ENCODE measurements around the gene GALR3.

GALR3 gene

GRCh38 chr22:37803639-37804351, 19.4 kb upstream of the GALR3 start:
- no peak for DNase-seq

DNA sequence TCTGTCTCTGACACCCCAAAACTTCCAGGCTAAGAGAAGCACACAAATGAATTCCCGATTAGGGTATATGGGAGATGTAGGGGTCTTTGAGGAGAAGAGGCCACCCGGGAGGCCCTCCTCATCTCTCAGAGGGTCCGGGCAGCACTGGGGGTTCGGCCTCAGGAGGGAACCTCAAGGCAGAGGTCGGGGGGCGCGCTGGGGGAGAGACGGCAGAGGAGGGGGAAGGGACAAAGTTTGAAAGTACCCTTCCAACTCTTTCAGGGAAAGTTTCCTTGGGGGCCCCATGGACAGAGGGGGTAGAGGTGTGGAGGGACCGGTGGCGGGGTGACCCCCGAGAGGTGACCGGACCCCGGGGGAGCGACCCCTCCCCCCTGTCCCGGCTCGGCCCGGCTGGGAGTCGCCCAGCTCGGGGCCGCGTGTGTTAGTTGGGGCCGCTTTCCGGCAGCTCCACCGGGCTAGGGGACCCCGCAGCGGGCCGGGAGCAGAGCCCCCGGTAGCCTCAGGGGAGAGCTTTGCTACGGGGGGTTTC, 18.8 kb upstream of the GALR3 start:
- DNase-seq: no peak

- DNase-seq: no peak
Observed at GRCh38 chr22:37804881-37805809, 18.0 kb upstream of the GALR3 start.

- no peak for DNase-seq
Observed at GRCh38 chr22:37805810-37806277, 17.3 kb upstream of the GALR3 start.

GRCh38 chr22:37806409-37807333, 16.5 kb upstream of the GALR3 start:
- DNase-seq: peak; percentile 37

DNA sequence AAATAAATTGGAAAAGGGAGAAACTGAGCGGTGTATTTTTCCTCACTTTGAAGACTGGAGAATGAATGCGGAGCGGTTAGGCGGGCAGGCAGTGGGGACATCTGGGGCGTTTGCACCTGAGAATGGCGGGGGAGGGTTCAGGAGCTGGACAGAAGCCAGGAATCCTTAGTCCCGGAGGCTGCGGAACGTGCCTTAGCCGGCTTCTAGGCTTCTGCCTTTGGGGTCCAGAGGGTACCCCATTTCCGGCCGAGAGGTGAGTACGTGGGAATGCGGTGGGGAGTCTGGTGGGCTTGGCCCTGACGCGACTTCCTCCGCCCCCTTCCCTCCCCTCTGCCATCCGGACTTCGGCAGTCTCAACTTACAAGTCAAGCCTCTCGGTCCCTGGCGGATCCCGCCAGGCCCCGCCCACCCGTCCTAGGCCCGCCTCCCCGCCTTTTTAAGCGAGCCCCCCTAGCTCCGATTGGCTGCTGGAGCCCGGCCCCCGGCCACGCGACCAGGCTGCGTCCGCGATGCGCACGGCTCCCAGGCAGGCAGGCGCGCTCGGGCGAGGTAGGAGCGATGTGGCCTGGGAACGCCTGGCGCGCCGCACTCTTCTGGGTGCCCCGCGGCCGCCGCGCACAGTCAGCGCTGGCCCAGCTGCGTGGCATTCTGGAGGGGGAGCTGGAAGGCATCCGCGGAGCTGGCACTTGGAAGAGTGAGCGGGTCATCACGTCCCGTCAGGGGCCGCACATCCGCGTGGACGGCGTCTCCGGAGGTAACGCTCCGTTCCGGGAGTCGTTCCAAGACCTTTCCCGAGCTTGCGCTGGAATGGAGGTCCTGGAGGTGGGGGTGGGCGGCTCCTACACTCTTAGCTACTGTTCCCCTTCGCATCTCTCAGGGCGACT, 15.5 kb upstream of the GALR3 start, which contains the start of gene GCAT:
Gene GCAT, plus strand, starts transcription at position 525 of the 884 bp plus-strand sequence. Its CDS starts 34 bp downstream, at position 559.
- peak; percentile 82 for DNase-seq

DNA sequence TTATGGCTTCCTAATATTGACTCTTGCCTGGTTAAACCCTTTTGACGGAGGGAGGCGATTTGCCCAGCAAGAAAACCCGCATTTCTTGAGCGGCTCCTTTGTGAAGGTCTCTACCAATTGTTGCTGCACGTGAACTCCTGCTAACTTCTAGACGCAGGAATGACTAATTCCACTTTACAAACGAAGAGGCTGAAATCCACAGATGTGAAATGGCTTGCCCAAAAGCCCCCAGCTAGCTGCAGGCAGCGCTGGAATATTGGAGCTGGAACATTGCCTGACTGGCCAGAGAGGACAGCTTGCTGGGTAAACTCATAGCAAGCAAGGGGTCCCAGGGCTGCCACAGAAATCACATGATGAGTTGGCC, 14.9 kb upstream of the GALR3 start:
- DNase-seq: no peak

GRCh38 chr22:37809672-37810333, 13.4 kb upstream of the GALR3 start:
- DNase-seq: no peak

- DNase-seq: no peak
Observed at GRCh38 chr22:37811867-37812266, 11.3 kb upstream of the GALR3 start.

- no peak for DNase-seq
Observed at GRCh38 chr22:37812869-37813678, 10.1 kb upstream of the GALR3 start.

DNA sequence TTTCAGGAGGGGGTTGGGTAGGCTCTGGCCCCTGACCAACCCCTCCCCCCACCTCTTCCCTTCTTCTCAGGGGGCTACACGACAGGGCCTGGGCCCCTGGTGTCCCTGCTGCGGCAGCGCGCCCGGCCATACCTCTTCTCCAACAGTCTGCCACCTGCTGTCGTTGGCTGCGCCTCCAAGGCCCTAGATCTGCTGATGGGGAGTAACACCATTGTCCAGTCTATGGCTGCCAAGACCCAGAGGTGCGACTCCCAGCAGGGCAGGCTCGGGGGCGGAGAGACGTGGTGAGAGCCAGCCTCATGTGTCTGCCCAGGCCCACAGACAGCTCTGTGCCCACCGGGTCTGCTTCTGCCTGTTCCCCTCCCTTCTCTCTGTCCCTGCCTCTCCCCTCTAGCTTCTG, 7.6 kb upstream of the GALR3 start:
- DNase-seq: no peak

DNA sequence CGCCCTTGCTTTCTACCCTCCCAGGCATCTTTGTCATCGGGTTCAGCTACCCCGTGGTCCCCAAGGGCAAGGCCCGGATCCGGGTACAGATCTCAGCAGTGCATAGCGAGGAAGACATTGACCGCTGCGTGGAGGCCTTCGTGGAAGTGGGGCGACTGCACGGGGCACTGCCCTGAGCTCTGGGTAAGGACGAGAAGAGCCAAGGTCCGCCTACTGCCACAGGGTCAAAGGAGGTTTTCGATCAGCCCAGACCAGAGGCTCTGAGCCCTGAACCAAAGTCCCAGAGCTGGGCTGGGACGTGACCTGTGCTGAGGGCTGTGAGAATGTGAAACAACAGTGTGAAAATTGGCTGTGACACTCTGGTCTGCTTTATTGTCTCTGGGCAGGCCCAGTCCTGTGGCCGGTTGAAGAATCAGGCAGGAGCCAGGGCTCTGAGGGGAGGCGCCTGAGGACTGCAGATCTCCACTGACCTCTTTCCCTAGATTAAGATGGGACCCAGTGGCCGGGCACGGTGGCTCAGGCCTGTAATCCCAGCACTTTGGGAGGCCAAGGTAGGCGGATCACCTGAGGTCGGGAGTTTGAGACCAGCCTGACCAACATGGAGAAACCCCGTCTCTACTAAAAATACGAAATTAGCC, 6.5 kb upstream of the GALR3 start:
- no peak for DNase-seq

- peak; percentile 51 for DNase-seq
Observed at GRCh38 chr22:37817705-37818408, 5.3 kb upstream of the GALR3 start.

GRCh38 chr22:37818409-37819104, 4.6 kb upstream of the GALR3 start:
- no peak for DNase-seq

GRCh38 chr22:37819105-37819433, 4.1 kb upstream of the GALR3 start:
- DNase-seq: no peak

DNA sequence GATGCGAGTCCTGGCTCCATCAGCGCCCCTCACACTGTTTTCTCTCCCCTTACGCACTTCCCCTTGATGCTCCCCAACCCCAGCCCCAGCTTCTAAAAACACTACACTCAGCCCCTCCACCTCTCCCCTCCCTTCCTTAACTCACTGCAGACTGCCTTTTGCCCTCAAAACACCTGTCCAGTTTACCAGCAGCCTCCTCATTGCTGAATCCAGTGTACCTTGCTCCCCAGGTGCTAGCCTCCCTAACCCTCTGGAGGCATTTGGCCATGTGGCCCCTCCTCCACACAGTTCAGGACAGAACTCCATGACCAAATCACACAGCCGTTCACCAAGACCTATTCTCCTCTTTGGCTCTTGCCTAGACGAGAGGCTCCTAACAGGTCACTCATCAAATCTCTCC, 2.8 kb upstream of the GALR3 start:
- no peak for DNase-seq

- no peak for DNase-seq
Observed at GRCh38 chr22:37822079-37822833, 926 bp upstream of the GALR3 start.

Measured in KG1 (cell line).